Left lung (tissue), 10 donors: Measurements from ENCODE around the gene FASTK. TPM values are rescaled to one million over a fixed set of nuclear protein-coding genes. Genes with fewer than 3 reads are reported as not detected.
A peak's percentile ranks its signal among the peaks of the same experiment; 100 is the strongest.

Experiments used
- ATAC-seq: fragments of 200-7000 bp; cut with Tn5 transposase; one replicate; pipeline ENCODE4 v1.9.1; 2020; ENCODE audit warnings: moderate library complexity
- DNase-seq, 4 donors: peaks; one replicate each; pipeline ENCODE4 v3.0.0-alpha.2; 2013 to 2020
- H3K27ac ChIP-seq, 2 donors: fragments of 200-600 bp; sonication (generic) in 1 of 2; one replicate each; pipeline versions ENCODE4 v1.5.0 to v1.8.0; 2020 to 2021
- H3K27me3 ChIP-seq, 2 donors: fragments of 200-600 bp; sonication (generic) in 1 of 2; one replicate each; pipeline versions ENCODE4 v1.5.0 to v1.8.0; 2020 to 2021
- H3K36me3 ChIP-seq, 2 donors: fragments of 200-600 bp; sonication (generic) in 1 of 2; one replicate each; pipeline versions ENCODE4 v1.5.0 to v1.8.0; 2020 to 2021
- H3K4me1 ChIP-seq, 2 donors: fragments of 200-600 bp; one replicate each; pipeline ENCODE4 v1.8.0; 2021
- H3K4me3 ChIP-seq, 2 donors: fragments of 200-600 bp; sonication (generic) in 1 of 2; one replicate each; pipeline versions ENCODE4 v1.5.0 to v1.8.0; 2020 to 2021; ENCODE audit warnings: mild to moderate bottlenecking in 1 of 2
- H3K9me3 ChIP-seq, 2 donors: fragments of 200-600 bp; sonication (generic) in 1 of 2; one replicate each; pipeline versions ENCODE4 v1.5.0 to v1.8.0; 2020 to 2021
- intact Hi-C, 2 donors: fragments of 100-400 bp; cut with DNase I; formaldehyde crosslinking; loops; one replicate each; pipeline versions ENCODE4 v1.11.2 to v1.14.2; 2022
- polyA plus RNA-seq, 6 donors: library from polyadenylated mRNA; unstranded; fragments of 120-200 nt; gene quantifications; one replicate each; pipeline ENCODE4 v1.2.1, GENCODE V29; 2013; ENCODE audit not compliant: insufficient read length in 6 of 6
- total RNA-seq, 2 donors: library from RNA; stranded (reverse); fragmentation: NEBNext Ultra II Directional; extraction: Animal tissue kit (Norgen Biotek cat#: 25700); gene quantifications; one replicate each; pipeline ENCODE4 v1.2.1, GENCODE V29; 2021
- TF ChIP-seq, protein P1 (sequence below), 2 donors: fragments of 200-600 bp; sonication (generic) in 1 of 2; IDR thresholded peaks; one replicate each; pipeline versions ENCODE4 v1.5.0 to v1.8.0; 2021; ENCODE audit warnings: antibody characterized with exemption in 2 of 2
- donor health status: DM: no; HTN: yes; CAD: no.
- donor health status: DM: no; HTN: no; CAD: no.

The FASTK gene
- total and polyA plus RNA-seq, 8 donors = 38.2 to 65.7 (median 54.1) TPM

- intact Hi-C loops = no loop called here
- ATAC-seq (no peak), DNase-seq (no peak)
- Histone ChIP-seq H3K4me3 (no peak overlapping the region), H3K27ac (no peak overlapping the region), H3K27me3 (no peaks in the 10 kb centered on the region), H3K36me3 (peaks cover 0 to 55% of the 10 kb centered on the region in 2 donors), H3K9me3 (no peaks in the 10 kb centered on the region), H3K4me1 (peaks cover 12 to 22% of the 10 kb centered on the region in 2 donors)
- TF ChIP-seq, protein P1, sequence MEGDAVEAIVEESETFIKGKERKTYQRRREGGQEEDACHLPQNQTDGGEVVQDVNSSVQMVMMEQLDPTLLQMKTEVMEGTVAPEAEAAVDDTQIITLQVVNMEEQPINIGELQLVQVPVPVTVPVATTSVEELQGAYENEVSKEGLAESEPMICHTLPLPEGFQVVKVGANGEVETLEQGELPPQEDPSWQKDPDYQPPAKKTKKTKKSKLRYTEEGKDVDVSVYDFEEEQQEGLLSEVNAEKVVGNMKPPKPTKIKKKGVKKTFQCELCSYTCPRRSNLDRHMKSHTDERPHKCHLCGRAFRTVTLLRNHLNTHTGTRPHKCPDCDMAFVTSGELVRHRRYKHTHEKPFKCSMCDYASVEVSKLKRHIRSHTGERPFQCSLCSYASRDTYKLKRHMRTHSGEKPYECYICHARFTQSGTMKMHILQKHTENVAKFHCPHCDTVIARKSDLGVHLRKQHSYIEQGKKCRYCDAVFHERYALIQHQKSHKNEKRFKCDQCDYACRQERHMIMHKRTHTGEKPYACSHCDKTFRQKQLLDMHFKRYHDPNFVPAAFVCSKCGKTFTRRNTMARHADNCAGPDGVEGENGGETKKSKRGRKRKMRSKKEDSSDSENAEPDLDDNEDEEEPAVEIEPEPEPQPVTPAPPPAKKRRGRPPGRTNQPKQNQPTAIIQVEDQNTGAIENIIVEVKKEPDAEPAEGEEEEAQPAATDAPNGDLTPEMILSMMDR (IDR thresholded peaks at IDR 0.05) = no peak
Observed at GRCh38 chr7:151040616-151041375, 39.8 kb downstream of the FASTK start.

GRCh38 chr7:151039850-151040548, 40.6 kb downstream of the FASTK start:
- intact Hi-C loops = no loop called here
- ATAC-seq = peak; percentile 8
- DNase-seq = no peak

GRCh38 chr7:151038951-151039849, 41.4 kb downstream of the FASTK start:
- peaks cover 0 to 55% of the 10 kb centered on the region in 2 donors for H3K36me3 ChIP-seq
- peak; percentile 86 for ATAC-seq
- DNase-seq = peak in 3 of 4 donors; percentile 19 to 94 (median 85)
- no peaks in the 10 kb centered on the region for H3K27me3 ChIP-seq
- intact Hi-C loops = no loop called here
- TF ChIP-seq, protein P1 (IDR thresholded peaks at IDR 0.05) = no peak
- no peaks in the 10 kb centered on the region for H3K9me3 ChIP-seq
- no peak overlapping the region for H3K4me3 ChIP-seq
- peak overlapping the region; percentile 55 to 71 for H3K27ac ChIP-seq
- H3K4me1 ChIP-seq = peaks cover 12 to 22% of the 10 kb centered on the region in 2 donors

More at GRCh38 chr7:151039850-151040548, 40.6 kb downstream of the FASTK start:
- TF ChIP-seq, protein P1 (IDR thresholded peaks at IDR 0.05) = no peak
- H3K27ac ChIP-seq = peak overlapping the region in 1 of 2 donors; percentile 55
- H3K36me3 ChIP-seq = peaks cover 0 to 55% of the 10 kb centered on the region in 2 donors
- H3K4me3 ChIP-seq = no peak overlapping the region
- H3K27me3 ChIP-seq = no peaks in the 10 kb centered on the region
- H3K4me1 ChIP-seq = peaks cover 12 to 22% of the 10 kb centered on the region in 2 donors
- H3K9me3 ChIP-seq = no peaks in the 10 kb centered on the region

DNA sequence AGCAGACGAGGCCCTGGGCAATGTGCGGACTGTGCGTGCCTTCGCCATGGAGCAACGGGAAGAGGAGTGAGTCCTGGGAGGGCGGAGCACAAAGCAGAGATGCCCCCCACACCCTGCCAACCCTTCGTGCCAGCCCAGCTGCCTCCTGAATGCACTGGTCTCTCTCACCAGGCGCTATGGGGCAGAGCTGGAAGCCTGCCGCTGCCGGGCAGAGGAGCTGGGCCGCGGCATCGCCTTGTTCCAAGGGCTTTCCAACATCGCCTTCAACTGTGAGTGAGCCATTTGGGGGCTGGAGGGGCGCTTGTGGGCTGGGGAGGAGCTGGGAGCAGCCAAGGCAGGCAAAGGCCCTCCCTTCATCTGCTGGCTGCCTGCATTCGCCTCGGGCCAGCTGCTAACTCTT, 44.7 kb downstream of the FASTK start:
- Histone ChIP-seq H3K36me3 (peaks cover 0 to 48% of the 10 kb centered on the region in 2 donors), H3K4me3 (no peak overlapping the region), H3K27ac (no peak overlapping the region), H3K27me3 (no peaks in the 10 kb centered on the region), H3K4me1 (peaks cover 12 to 22% of the 10 kb centered on the region in 2 donors), H3K9me3 (no peaks in the 10 kb centered on the region)
- intact Hi-C loops = no loop called here
- DNase-seq (no peak), ATAC-seq (no peak)
- TF ChIP-seq, protein P1 (IDR thresholded peaks at IDR 0.05) = no peak
